Tibial artery (tissue), 4 donors: ENCODE results near the gene FAM156A.
"Not testable (repeated sequence)": the region's sequence is repeated elsewhere in the genome, so short reads cannot be mapped to it uniquely, and the experiment has no call there.

ENCODE experiments used
- DNase-seq, 2 donors: peaks; one replicate each; pipeline ENCODE4 v3.0.0-alpha.2; 2019
- H3K27ac ChIP-seq, 2 donors: fragments of 200-600 bp; sonication (generic) in 1 of 2; 1 replicate in 1 of 2; 2 replicates in 1 of 2; pipeline ENCODE4 v1.5.1; 2018 to 2019; ENCODE audit warnings: mild to moderate bottlenecking in 1 of 2
- H3K27me3 ChIP-seq, 2 donors: fragments of 200-600 bp; sonication (generic) in 1 of 2; one replicate each; pipeline versions ENCODE4 v1.5.1 to v1.6.0; 2016 to 2019
- H3K36me3 ChIP-seq, 3 donors: fragments of 200-600 bp; sonication (generic) in 2 of 3; one replicate each; pipeline ENCODE4 v1.5.1; 2016 to 2019; ENCODE audit warnings: mild to moderate bottlenecking in 2 of 3
- H3K4me1 ChIP-seq, 4 donors: fragments of 200-600 bp; sonication (generic) in 2 of 4; 1 replicate in 3 of 4; 2 replicates in 1 of 4; pipeline ENCODE4 v1.5.1; 2016 to 2019
- H3K4me3 ChIP-seq, 2 donors: fragments of 200-600 bp; sonication (generic) in 1 of 2; 1 replicate in 1 of 2; 2 replicates in 1 of 2; pipeline ENCODE4 v1.5.1; 2018 to 2019; ENCODE audit warnings: mild to moderate bottlenecking in 2 of 2
- H3K9me3 ChIP-seq, 3 donors: fragments of 200-600 bp; sonication (generic) in 1 of 3; one replicate each; pipeline ENCODE4 v1.5.1; 2016 to 2019
- intact Hi-C: fragments of 100-400 bp; cut with DNase I; formaldehyde crosslinking; loops from one replicate; pipeline ENCODE4 v1.15.0; 2023; ENCODE audit warnings: low total_unique reads
- TF ChIP-seq, protein P1 (sequence below), 2 experiments: fragments of 200-600 bp in 1 of 2; fragments of 450-650 bp in 1 of 2; IDR thresholded peaks; one replicate each; pipeline ENCODE4 v1.5.1; 2017 to 2019; ENCODE audit warnings: antibody characterized with exemption in 2 of 2, mild to moderate bottlenecking in 1 of 2, moderate library complexity in 1 of 2

Gene FAM156A

DNA sequence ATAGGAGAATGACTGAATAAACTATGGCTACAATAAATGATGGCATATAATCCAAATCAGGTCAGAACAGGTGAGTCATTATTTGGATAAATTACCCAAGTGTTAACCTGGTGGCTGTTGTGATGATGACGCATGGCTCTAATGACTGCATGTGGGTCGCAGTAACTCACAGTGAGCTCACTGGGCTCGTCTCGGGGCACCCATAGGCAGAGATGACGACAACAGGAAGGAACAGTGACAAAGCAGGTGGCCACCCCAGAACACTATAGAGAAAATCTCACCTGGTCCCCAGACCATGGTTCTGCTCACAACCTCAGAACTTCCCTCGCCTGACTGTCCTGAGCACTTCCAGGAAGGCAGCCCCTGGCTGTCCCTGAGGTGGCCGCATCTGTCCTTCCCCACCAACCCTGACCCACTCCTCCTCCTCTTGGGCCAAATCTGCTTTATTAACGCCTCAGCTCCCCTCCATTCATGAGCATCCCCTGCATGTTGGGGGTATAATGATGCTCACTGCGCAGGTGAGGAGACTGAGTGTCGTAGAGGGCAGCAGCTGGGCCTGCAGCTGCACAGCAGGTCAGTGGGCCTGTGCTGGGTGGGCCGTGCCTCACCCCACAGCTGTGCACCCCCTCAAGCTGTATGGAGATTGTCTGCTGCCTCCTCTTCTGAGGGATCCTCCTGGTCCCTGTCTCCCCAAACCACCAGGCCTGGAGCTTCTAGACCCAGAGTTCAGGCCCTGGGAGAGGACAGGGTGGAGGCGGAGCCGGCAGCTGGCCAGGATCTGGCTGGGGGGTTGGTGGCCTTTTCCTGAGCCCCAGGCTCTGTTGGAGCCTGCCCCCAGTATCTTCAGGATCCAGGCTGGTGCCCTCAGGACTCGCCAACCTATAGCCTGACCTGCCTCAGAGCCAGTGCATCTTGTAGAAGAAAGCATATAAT, 30.9 kb upstream of the FAM156A start:
- no peak overlapping the region for H3K4me3 ChIP-seq
- peaks cover 0 to 28% (median 9%) of the 10 kb centered on the region in 4 donors for H3K4me1 ChIP-seq
- peak overlapping the region; percentile 41 to 44 for H3K27ac ChIP-seq
- DNase-seq: no peak
- H3K9me3 ChIP-seq: no peaks in the 10 kb centered on the region
- TF ChIP-seq, protein P1, sequence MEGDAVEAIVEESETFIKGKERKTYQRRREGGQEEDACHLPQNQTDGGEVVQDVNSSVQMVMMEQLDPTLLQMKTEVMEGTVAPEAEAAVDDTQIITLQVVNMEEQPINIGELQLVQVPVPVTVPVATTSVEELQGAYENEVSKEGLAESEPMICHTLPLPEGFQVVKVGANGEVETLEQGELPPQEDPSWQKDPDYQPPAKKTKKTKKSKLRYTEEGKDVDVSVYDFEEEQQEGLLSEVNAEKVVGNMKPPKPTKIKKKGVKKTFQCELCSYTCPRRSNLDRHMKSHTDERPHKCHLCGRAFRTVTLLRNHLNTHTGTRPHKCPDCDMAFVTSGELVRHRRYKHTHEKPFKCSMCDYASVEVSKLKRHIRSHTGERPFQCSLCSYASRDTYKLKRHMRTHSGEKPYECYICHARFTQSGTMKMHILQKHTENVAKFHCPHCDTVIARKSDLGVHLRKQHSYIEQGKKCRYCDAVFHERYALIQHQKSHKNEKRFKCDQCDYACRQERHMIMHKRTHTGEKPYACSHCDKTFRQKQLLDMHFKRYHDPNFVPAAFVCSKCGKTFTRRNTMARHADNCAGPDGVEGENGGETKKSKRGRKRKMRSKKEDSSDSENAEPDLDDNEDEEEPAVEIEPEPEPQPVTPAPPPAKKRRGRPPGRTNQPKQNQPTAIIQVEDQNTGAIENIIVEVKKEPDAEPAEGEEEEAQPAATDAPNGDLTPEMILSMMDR (IDR thresholded peaks at IDR 0.05): no peak
- intact Hi-C loops: no loop called here
- H3K36me3 ChIP-seq: no peaks in the 10 kb centered on the region
- H3K27me3 ChIP-seq: no peaks in the 10 kb centered on the region

- Histone ChIP-seq H3K36me3 (no peaks in the 10 kb centered on the region), H3K27ac (peak overlapping the region; percentile 70 to 79), H3K9me3 (no peaks in the 10 kb centered on the region), H3K4me1 (peaks cover 0 to 36% (median 5%) of the 10 kb centered on the region in 4 donors), H3K4me3 (peak overlapping the region; percentile 16), H3K27me3 (no peaks in the 10 kb centered on the region)
- TF ChIP-seq, protein P1 (IDR thresholded peaks at IDR 0.05): no peak
- no peak for DNase-seq
- intact Hi-C loops: no loop called here
Measured at GRCh38 chrX:52983321-52984000, 25.1 kb upstream of the FAM156A start.

- peak overlapping the region; percentile 55 to 66 for H3K27ac ChIP-seq
- H3K4me1 ChIP-seq: peaks cover 0 to 41% (median 5%) of the 10 kb centered on the region in 4 donors
- DNase-seq: no peak
- intact Hi-C loops: no loop called here
- H3K4me3 ChIP-seq: no peak overlapping the region
- H3K27me3 ChIP-seq: no peaks in the 10 kb centered on the region
- TF ChIP-seq, protein P1 (IDR thresholded peaks at IDR 0.05): no peak
- no peaks in the 10 kb centered on the region for H3K9me3 ChIP-seq
- H3K36me3 ChIP-seq: no peaks in the 10 kb centered on the region
Measured at GRCh38 chrX:52979993-52980392, 21.7 kb upstream of the FAM156A start.

- intact Hi-C loops: no loop called here
- TF ChIP-seq, protein P1 (IDR thresholded peaks at IDR 0.05): no peak
- H3K36me3 ChIP-seq: no peaks in the 10 kb centered on the region
- DNase-seq: peak; percentile 34 to 65
- H3K4me3 ChIP-seq: no peak overlapping the region
- no peaks in the 10 kb centered on the region for H3K27me3 ChIP-seq
- peaks cover 0 to 40% (median 5%) of the 10 kb centered on the region in 4 donors for H3K4me1 ChIP-seq
- peak overlapping the region; percentile 55 to 66 for H3K27ac ChIP-seq
- no peaks in the 10 kb centered on the region for H3K9me3 ChIP-seq
Measured at GRCh38 chrX:52979568-52979967, 21.2 kb upstream of the FAM156A start.

- H3K36me3 ChIP-seq: no peaks in the 10 kb centered on the region
- no peak for DNase-seq
- peaks cover 0 to 25% (median 2%) of the 10 kb centered on the region in 4 donors for H3K4me1 ChIP-seq
- H3K9me3 ChIP-seq: no peaks in the 10 kb centered on the region
- intact Hi-C loops: no loop called here
- TF ChIP-seq, protein P1 (IDR thresholded peaks at IDR 0.05): no peak
- H3K27ac ChIP-seq: no peak overlapping the region
- H3K4me3 ChIP-seq: no peak overlapping the region
- H3K27me3 ChIP-seq: no peaks in the 10 kb centered on the region
Measured at GRCh38 chrX:52977953-52978352, 19.6 kb upstream of the FAM156A start.

DNA sequence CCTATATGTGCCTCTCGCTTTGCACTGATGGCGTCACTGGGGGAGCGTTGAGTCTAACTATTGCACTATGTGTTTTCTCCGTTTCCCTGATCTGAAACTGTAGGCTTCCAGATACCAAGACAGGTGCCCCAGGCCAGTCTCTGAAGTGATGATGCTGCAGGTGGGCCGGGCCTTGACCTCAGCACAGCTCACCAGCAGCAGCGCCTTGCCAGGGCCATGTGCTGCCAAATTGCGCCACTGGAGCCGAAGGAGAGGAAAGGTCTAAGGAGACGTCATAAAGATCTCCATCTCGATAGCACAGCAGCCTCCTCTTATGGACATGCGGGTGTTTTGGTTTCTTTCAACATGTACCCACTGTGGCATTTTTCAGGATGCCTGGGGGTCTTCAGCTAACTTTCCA, 17.3 kb upstream of the FAM156A start:
- H3K27ac ChIP-seq, H3K9me3 ChIP-seq, intact Hi-C loops, H3K27me3 ChIP-seq, H3K4me3 ChIP-seq, H3K36me3 ChIP-seq, DNase-seq: not testable (repeated sequence)
- peaks cover 0 to 21% (median 1%) of the 10 kb centered on the region in 4 donors for H3K4me1 ChIP-seq

DNA sequence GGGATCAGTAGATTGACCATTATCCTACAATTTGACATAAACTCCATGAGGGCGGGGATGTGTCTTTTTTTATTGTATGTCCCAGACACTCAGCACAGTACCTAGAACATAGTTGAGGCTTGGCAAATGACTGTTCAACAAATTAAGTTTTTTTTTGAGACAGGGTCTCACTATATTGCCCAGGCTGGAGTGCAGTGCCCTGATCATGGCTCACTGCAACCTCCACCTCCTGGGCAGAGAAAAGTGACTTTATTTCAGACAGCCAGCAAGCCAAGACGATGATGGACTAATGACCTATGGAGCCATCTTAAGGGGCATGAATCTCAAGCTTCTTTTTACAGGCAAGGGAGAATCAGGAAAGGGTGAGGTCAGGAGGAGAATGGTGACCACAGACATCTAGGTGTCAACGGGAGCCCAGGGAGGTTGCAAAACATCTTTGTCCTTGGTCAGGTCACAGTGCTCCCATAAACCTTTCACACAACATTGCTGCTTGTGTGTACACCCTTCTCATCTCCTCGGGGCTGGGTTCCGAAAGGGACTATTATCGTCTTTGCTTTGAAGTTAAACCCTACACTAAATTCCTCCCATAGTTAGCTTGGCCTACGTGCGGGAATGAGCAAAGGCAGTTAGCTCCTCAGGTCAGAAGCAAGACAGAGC, 16.1 kb upstream of the FAM156A start:
- DNase-seq, H3K9me3 ChIP-seq, H3K36me3 ChIP-seq, H3K27me3 ChIP-seq, H3K27ac ChIP-seq, intact Hi-C loops, H3K4me3 ChIP-seq: not testable (repeated sequence)
- peaks cover 0 to 11% (median 0%) of the 10 kb centered on the region in 4 donors for H3K4me1 ChIP-seq

GRCh38 chrX:52967922-52968321, 9.6 kb upstream of the FAM156A start:
- DNase-seq, H3K36me3 ChIP-seq, H3K4me1 ChIP-seq, H3K9me3 ChIP-seq, intact Hi-C loops, H3K27me3 ChIP-seq, H3K4me3 ChIP-seq, H3K27ac ChIP-seq: not testable (repeated sequence)
